BE2C (cell line): ENCODE measurements around the gene BEND5.

Experiments
- DNase-seq: peaks from one replicate; pipeline ENCODE4 v3.0.0-alpha.2; 2020
- H3K27me3 ChIP-seq: fragments of 250-450 bp; sonication (Bioruptor Pico); 2 replicates; pipeline ENCODE4 v1.5.1; 2020; ENCODE audit warnings: mild to moderate bottlenecking
- H3K36me3 ChIP-seq: fragments of 250-450 bp; sonication (Bioruptor Pico); 2 replicates; pipeline ENCODE4 v1.5.1; 2020; ENCODE audit warnings: mild to moderate bottlenecking
- H3K4me1 ChIP-seq: fragments of 250-450 bp; sonication (Bioruptor Pico); 2 replicates; pipeline ENCODE4 v1.5.1; 2020
- H3K4me3 ChIP-seq: 2 replicates; pipeline ENCODE4 v1.5.1; 2011; ENCODE audit warnings: low read depth, low read length
- H3K9me3 ChIP-seq: fragments of 250-450 bp; sonication (Bioruptor Pico); 2 replicates; pipeline ENCODE4 v1.5.1; 2020
- TF ChIP-seq, protein P1 (sequence below): IDR thresholded peaks from 2 replicates; pipeline ENCODE4 v1.5.1; 2012; ENCODE audit warnings: mild to moderate bottlenecking, low read depth, low read length

The BEND5 gene

DNA sequence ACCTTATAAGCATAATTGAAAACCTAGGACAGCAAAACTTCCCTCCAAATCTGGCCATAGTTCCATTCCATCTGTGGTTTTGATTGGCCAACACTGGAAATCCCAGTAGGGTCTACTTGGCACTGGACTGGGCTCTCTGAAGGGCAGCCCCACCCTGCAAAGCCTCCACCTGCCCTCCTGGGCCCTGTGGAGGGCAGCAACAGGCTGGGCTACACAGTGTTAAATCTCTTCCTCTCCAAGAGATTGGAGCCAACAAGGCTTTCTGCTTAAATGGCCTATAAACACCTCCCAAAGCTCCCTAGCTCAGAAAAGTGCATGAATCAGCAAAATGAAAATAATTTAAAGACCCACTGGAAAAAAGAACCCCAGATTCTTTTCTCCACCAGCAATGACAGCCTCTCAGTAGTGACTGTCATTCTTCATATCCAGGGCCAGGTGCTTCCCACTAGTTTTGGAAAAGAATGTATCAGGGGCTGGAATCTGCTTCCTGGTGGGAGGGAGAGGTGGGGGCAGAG, 58.5 kb downstream of the BEND5 start:
- H3K4me1 ChIP-seq: no peaks in the 10 kb centered on the region
- DNase-seq: no peak
- no peak overlapping the region for H3K4me3 ChIP-seq
- no peaks in the 10 kb centered on the region for H3K36me3 ChIP-seq
- no peaks in the 10 kb centered on the region for H3K9me3 ChIP-seq
- TF ChIP-seq, protein P1, sequence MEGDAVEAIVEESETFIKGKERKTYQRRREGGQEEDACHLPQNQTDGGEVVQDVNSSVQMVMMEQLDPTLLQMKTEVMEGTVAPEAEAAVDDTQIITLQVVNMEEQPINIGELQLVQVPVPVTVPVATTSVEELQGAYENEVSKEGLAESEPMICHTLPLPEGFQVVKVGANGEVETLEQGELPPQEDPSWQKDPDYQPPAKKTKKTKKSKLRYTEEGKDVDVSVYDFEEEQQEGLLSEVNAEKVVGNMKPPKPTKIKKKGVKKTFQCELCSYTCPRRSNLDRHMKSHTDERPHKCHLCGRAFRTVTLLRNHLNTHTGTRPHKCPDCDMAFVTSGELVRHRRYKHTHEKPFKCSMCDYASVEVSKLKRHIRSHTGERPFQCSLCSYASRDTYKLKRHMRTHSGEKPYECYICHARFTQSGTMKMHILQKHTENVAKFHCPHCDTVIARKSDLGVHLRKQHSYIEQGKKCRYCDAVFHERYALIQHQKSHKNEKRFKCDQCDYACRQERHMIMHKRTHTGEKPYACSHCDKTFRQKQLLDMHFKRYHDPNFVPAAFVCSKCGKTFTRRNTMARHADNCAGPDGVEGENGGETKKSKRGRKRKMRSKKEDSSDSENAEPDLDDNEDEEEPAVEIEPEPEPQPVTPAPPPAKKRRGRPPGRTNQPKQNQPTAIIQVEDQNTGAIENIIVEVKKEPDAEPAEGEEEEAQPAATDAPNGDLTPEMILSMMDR: no peak
- no peaks in the 10 kb centered on the region for H3K27me3 ChIP-seq

GRCh38 chr1:48717082-48717481, 59.6 kb downstream of the BEND5 start:
- TF ChIP-seq, protein P1: no peak
- H3K9me3 ChIP-seq: no peaks in the 10 kb centered on the region
- no peak overlapping the region for H3K4me3 ChIP-seq
- H3K4me1 ChIP-seq: 0 out of 2 replicates have a peak, but pooled peaks cover 4% of the 10 kb centered on the region
- no peaks in the 10 kb centered on the region for H3K27me3 ChIP-seq
- no peaks in the 10 kb centered on the region for H3K36me3 ChIP-seq
- DNase-seq: no peak

- Histone ChIP-seq H3K4me1 (0 out of 2 replicates have a peak, but pooled peaks cover 5% of the 10 kb centered on the region), H3K27me3 (no peaks in the 10 kb centered on the region), H3K9me3 (no peaks in the 10 kb centered on the region), H3K4me3 (no peak overlapping the region), H3K36me3 (no peaks in the 10 kb centered on the region)
- DNase-seq: no peak
- TF ChIP-seq, protein P1: no peak
Observed at GRCh38 chr1:48715921-48716320, 60.8 kb downstream of the BEND5 start.

- DNase-seq: no peak
- TF ChIP-seq, protein P1: no peak
- Histone ChIP-seq H3K4me3 (no peak overlapping the region), H3K9me3 (no peaks in the 10 kb centered on the region), H3K27me3 (no peaks in the 10 kb centered on the region), H3K4me1 (0 out of 2 replicates have a peak, but pooled peaks cover 5% of the 10 kb centered on the region), H3K36me3 (no peaks in the 10 kb centered on the region)
Observed at GRCh38 chr1:48710915-48711314, 65.8 kb downstream of the BEND5 start.

DNA sequence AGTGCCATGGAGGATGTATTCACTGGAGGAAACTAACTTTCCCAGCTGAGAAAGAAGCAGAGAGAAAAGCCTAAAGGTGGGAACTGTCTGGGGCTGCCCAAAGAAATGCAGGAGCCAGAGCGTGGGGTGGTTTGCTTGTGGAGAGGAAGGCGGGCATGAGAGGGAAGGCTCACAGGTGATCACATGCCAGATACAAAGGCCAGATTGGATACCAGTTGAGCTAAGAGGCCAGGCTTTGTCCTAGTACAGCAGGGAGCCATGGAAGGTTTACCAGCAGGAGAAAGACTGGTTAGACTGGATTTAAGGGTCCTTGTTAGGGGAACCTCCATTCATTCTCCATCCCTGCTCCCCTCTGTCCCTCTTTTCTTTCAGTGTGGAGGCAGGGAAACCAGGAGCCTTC, 66.4 kb downstream of the BEND5 start:
- no peaks in the 10 kb centered on the region for H3K27me3 ChIP-seq
- no peak for DNase-seq
- no peaks in the 10 kb centered on the region for H3K9me3 ChIP-seq
- H3K4me3 ChIP-seq: no peak overlapping the region
- TF ChIP-seq, protein P1: no peak
- H3K36me3 ChIP-seq: no peaks in the 10 kb centered on the region
- H3K4me1 ChIP-seq: 0 out of 2 replicates have a peak, but pooled peaks cover 5% of the 10 kb centered on the region

DNA sequence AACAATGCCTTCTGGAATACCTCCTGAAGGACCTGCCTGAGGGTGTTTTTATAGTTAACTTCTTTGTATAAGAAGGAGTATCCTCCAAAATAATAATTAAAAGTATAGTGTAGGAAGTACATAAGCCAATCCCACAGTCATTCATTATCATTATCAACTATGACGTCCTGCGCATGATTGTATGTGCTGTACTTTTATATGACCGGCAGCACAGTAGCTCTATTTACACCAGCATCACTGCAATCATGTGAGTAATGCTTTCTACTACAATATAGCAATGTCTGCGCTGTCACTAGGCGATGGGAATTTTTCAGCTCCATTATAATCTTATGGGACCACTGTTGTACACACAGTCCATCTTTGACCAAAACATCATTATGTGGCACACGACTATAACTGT, 72.0 kb downstream of the BEND5 start:
- TF ChIP-seq, protein P1: no peak
- H3K4me1 ChIP-seq: no peaks in the 10 kb centered on the region
- H3K27me3 ChIP-seq: no peaks in the 10 kb centered on the region
- no peaks in the 10 kb centered on the region for H3K36me3 ChIP-seq
- no peak overlapping the region for H3K4me3 ChIP-seq
- H3K9me3 ChIP-seq: no peaks in the 10 kb centered on the region
- DNase-seq: no peak
